ENCODE results near the gene LTC4S. TPM values are rescaled to one million over a fixed set of nuclear protein-coding genes. Genes with fewer than 3 reads are reported as not detected.

Gene LTC4S
- total and polyA plus RNA-seq, 4 donors, result 1.9 to 10.7 (median 8.4) TPM

- H3K36me3 ChIP-seq (ENCODE audit: control insufficient read depth, insufficient read depth, low read length), result peaks cover 67% of the 10 kb centered on the region
- WGBS (ENCODE audit: insufficient coverage), result 95% methylated on average over 36 of the region's 36 CpGs
- H3K4me1 ChIP-seq (ENCODE audit: control insufficient read depth, insufficient read depth, low read length), result peaks cover 48% of the 10 kb centered on the region
- H3K27ac ChIP-seq (ENCODE audit: low read depth, low read length), result no peak overlapping the region
- no peak overlapping the region for H3K4me3 ChIP-seq (ENCODE audit: low read depth, low read length)
- no peaks in the 10 kb centered on the region for H3K9me3 ChIP-seq (ENCODE audit: control insufficient read depth, insufficient read depth, low read length)
- no peaks in the 10 kb centered on the region for H3K27me3 ChIP-seq (ENCODE audit: control insufficient read depth, insufficient read depth, low read length)
- DNase-seq (ENCODE audit: low read depth in 4 of 6, low spot score in 6 of 6), result no peak
Observed at GRCh38 chr5:179798771-179799643, 5.2 kb downstream of the LTC4S start.

- Histone ChIP-seq H3K27me3 (ENCODE audit: control insufficient read depth, insufficient read depth, low read length) (no peaks in the 10 kb centered on the region), H3K36me3 (ENCODE audit: control insufficient read depth, insufficient read depth, low read length) (peaks cover 71% of the 10 kb centered on the region), H3K4me1 (ENCODE audit: control insufficient read depth, insufficient read depth, low read length) (peaks cover 48% of the 10 kb centered on the region), H3K27ac (ENCODE audit: low read depth, low read length) (no peak overlapping the region), H3K9me3 (ENCODE audit: control insufficient read depth, insufficient read depth, low read length) (no peaks in the 10 kb centered on the region), H3K4me3 (ENCODE audit: low read depth, low read length) (no peak overlapping the region)
- WGBS (ENCODE audit: insufficient coverage), result 96% methylated on average over 3 of the region's 5 CpGs
- DNase-seq (ENCODE audit: low read depth in 4 of 6, low spot score in 6 of 6), result no peak
Observed at GRCh38 chr5:179799644-179799973, 5.8 kb downstream of the LTC4S start.

GRCh38 chr5:179800071-179800695 is 6.4 kb downstream of the LTC4S start:
- no peak for DNase-seq (ENCODE audit: low read depth in 4 of 6, low spot score in 6 of 6)
- Histone ChIP-seq H3K9me3 (ENCODE audit: control insufficient read depth, insufficient read depth, low read length) (no peaks in the 10 kb centered on the region), H3K4me1 (ENCODE audit: control insufficient read depth, insufficient read depth, low read length) (peaks cover 48% of the 10 kb centered on the region), H3K4me3 (ENCODE audit: low read depth, low read length) (no peak overlapping the region), H3K36me3 (ENCODE audit: control insufficient read depth, insufficient read depth, low read length) (peaks cover 76% of the 10 kb centered on the region), H3K27ac (ENCODE audit: low read depth, low read length) (no peak overlapping the region), H3K27me3 (ENCODE audit: control insufficient read depth, insufficient read depth, low read length) (no peaks in the 10 kb centered on the region)
- 92% methylated on average over 21 of the region's 21 CpGs for WGBS (ENCODE audit: insufficient coverage)

- Histone ChIP-seq H3K4me3 (ENCODE audit: low read depth, low read length) (no peak overlapping the region), H3K9me3 (ENCODE audit: control insufficient read depth, insufficient read depth, low read length) (no peaks in the 10 kb centered on the region), H3K27me3 (ENCODE audit: control insufficient read depth, insufficient read depth, low read length) (no peaks in the 10 kb centered on the region), H3K27ac (ENCODE audit: low read depth, low read length) (no peak overlapping the region), H3K4me1 (ENCODE audit: control insufficient read depth, insufficient read depth, low read length) (peaks cover 49% of the 10 kb centered on the region), H3K36me3 (ENCODE audit: control insufficient read depth, insufficient read depth, low read length) (peaks cover 79% of the 10 kb centered on the region)
- 83% methylated on average over 11 of the region's 12 CpGs for WGBS (ENCODE audit: insufficient coverage)
- no peak for DNase-seq (ENCODE audit: low read depth in 4 of 6, low spot score in 6 of 6)
Observed at GRCh38 chr5:179800696-179801201, 7.0 kb downstream of the LTC4S start.

- peaks cover 45% of the 10 kb centered on the region for H3K4me1 ChIP-seq (ENCODE audit: control insufficient read depth, insufficient read depth, low read length)
- no peaks in the 10 kb centered on the region for H3K9me3 ChIP-seq (ENCODE audit: control insufficient read depth, insufficient read depth, low read length)
- H3K36me3 ChIP-seq (ENCODE audit: control insufficient read depth, insufficient read depth, low read length), result peaks cover 78% of the 10 kb centered on the region
- no peak overlapping the region for H3K27ac ChIP-seq (ENCODE audit: low read depth, low read length)
- WGBS (ENCODE audit: insufficient coverage), result 49% methylated on average over 57 of the region's 67 CpGs
- H3K27me3 ChIP-seq (ENCODE audit: control insufficient read depth, insufficient read depth, low read length), result no peaks in the 10 kb centered on the region
- no peak overlapping the region for H3K4me3 ChIP-seq (ENCODE audit: low read depth, low read length)
- DNase-seq (ENCODE audit: low read depth in 4 of 6, low spot score in 6 of 6), result peak in 1 of 6 donors; percentile 59
Observed at GRCh38 chr5:179801304-179802206, 7.8 kb downstream of the LTC4S start.

- no peak overlapping the region for H3K4me3 ChIP-seq (ENCODE audit: low read depth, low read length)
- DNase-seq (ENCODE audit: low read depth in 4 of 6, low spot score in 6 of 6), result peak in 1 of 6 donors; percentile 9
- H3K9me3 ChIP-seq (ENCODE audit: control insufficient read depth, insufficient read depth, low read length), result no peaks in the 10 kb centered on the region
- no peak overlapping the region for H3K27ac ChIP-seq (ENCODE audit: low read depth, low read length)
- peaks cover 37% of the 10 kb centered on the region for H3K4me1 ChIP-seq (ENCODE audit: control insufficient read depth, insufficient read depth, low read length)
- 74% methylated on average over 19 of the region's 19 CpGs for WGBS (ENCODE audit: insufficient coverage)
- H3K36me3 ChIP-seq (ENCODE audit: control insufficient read depth, insufficient read depth, low read length), result peaks cover 71% of the 10 kb centered on the region
- no peaks in the 10 kb centered on the region for H3K27me3 ChIP-seq (ENCODE audit: control insufficient read depth, insufficient read depth, low read length)
Observed at GRCh38 chr5:179802207-179802883, 8.6 kb downstream of the LTC4S start.

- Histone ChIP-seq H3K27ac (ENCODE audit: low read depth, low read length) (no peak overlapping the region), H3K4me1 (ENCODE audit: control insufficient read depth, insufficient read depth, low read length) (peaks cover 44% of the 10 kb centered on the region)
Observed at GRCh38 chr5:179802950-179803562, 9.3 kb downstream of the LTC4S start.

GRCh38 chr5:179803651-179804554 is 10.1 kb downstream of the LTC4S start:
- H3K27ac ChIP-seq (ENCODE audit: low read depth, low read length), result no peak overlapping the region
- H3K9me3 ChIP-seq (ENCODE audit: control insufficient read depth, insufficient read depth, low read length), result no peaks in the 10 kb centered on the region
- H3K4me1 ChIP-seq (ENCODE audit: control insufficient read depth, insufficient read depth, low read length), result peaks cover 48% of the 10 kb centered on the region
- H3K4me3 ChIP-seq (ENCODE audit: low read depth, low read length), result no peak overlapping the region
- 61% methylated on average over 18 of the region's 18 CpGs for WGBS (ENCODE audit: insufficient coverage)
- peaks cover 59% of the 10 kb centered on the region for H3K36me3 ChIP-seq (ENCODE audit: control insufficient read depth, insufficient read depth, low read length)
- no peaks in the 10 kb centered on the region for H3K27me3 ChIP-seq (ENCODE audit: control insufficient read depth, insufficient read depth, low read length)
- no peak for DNase-seq (ENCODE audit: low read depth in 4 of 6, low spot score in 6 of 6)

More at GRCh38 chr5:179802950-179803562, 9.3 kb downstream of the LTC4S start:
- Histone ChIP-seq H3K4me3 (ENCODE audit: low read depth, low read length) (no peak overlapping the region), H3K36me3 (ENCODE audit: control insufficient read depth, insufficient read depth, low read length) (peaks cover 67% of the 10 kb centered on the region), H3K9me3 (ENCODE audit: control insufficient read depth, insufficient read depth, low read length) (no peaks in the 10 kb centered on the region), H3K27me3 (ENCODE audit: control insufficient read depth, insufficient read depth, low read length) (no peaks in the 10 kb centered on the region)
- DNase-seq (ENCODE audit: low read depth in 4 of 6, low spot score in 6 of 6), result no peak
- 56% methylated on average over 8 of the region's 11 CpGs for WGBS (ENCODE audit: insufficient coverage)

Measured in spinal cord (tissue), 10 donors.